CD4-positive, alpha-beta T cell treated with Interleukin-10 for 1 hour (primary cell): ENCODE data around the gene JAG1.

Experiments used
- DNase-seq: peaks from one replicate; pipeline ENCODE4 v3.0.0-alpha.2; 2020

Gene JAG1

DNA sequence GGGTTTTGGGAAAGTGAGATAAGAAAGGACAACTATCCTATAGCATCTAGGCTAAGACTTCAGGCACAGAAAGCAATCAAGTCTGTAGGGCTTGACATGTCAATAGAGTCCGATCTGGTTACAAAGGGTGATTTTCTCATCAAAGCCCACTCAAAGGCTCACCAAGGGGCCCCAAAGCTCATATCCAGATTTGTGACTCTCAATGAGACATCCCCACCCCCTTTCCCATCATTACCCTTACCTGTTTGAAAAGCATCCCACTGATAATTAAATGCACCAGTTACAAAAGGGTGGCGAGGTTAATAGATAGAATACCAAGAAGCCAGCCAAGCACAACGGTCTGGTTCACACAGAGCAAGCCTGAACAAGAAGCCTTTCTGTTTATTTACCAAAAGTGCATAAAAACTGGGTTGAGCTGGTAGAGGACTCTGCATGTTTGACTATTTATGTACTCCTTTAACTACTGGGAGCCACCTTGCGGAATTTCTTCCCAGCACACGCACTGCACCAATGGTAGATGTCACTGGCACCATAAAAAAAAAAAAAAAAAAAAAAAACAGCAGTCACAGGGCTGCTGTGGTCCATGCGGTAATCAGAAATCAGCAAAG, 6.1 kb downstream of the JAG1 start:
- no peak for DNase-seq

- DNase-seq, result no peak
These were observed 6.8 kb downstream of the JAG1 start for GRCh38 chr20:10667077-10667401.

DNA sequence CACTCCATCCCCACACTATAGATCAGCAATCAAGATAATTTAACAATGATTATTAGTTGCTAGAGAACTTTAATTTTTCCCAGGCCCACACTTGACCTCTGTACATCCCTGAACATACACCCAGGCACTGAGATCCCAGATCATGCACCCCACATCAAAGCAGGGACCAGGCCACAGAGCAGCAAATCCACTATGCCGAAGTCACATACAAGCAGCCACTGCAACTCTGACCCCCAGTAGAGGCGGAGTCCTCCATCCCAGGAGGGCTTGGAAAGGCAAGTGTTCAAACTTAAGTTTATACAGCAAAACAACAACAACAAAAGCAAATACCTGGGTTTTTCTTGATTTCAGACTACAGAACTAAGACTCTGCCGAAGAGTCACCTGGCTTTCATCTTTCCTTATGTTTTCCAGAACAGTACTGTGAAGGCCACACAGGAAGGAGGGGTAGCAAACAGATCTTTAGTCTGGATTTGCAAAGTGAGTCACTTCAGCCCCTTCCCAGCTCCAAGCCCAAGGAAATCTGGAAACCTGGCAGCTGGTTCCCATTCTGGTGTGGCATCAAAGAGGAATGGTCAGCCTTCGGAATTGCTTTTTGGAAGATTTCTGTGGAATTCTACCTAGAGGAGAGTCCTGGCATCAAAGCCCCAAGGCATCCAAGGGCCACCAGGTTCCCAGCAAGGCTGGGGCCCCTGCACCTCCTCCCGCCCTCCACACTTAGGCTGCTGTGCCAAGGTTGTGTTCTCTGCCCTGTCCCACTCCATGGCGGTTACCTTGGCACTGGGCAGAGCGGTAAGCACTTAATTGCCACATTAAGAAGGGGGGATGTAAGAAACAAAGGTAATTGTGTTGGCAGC, 7.3 kb downstream of the JAG1 start:
- DNase-seq, result no peak

DNA sequence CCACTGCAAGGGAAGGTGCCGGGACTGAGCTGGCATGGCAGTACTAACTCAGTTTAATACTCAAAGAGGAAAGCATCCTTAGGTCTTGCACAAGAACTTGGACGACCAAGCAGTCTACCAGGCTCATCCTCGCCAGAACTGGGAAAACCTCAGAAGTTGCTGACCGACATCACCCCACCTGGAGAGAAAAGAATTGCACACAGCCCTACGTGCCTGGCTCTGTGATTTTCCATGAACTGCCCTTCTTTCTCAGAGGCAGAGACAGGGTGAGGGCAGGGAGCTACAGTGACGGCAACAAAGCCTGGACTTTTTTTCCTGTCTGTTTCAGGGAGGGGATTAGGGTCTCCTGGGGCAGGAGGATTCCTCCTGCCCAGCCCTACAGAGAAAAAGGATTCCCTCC, 8.0 kb downstream of the JAG1 start:
- DNase-seq, result no peak

DNA sequence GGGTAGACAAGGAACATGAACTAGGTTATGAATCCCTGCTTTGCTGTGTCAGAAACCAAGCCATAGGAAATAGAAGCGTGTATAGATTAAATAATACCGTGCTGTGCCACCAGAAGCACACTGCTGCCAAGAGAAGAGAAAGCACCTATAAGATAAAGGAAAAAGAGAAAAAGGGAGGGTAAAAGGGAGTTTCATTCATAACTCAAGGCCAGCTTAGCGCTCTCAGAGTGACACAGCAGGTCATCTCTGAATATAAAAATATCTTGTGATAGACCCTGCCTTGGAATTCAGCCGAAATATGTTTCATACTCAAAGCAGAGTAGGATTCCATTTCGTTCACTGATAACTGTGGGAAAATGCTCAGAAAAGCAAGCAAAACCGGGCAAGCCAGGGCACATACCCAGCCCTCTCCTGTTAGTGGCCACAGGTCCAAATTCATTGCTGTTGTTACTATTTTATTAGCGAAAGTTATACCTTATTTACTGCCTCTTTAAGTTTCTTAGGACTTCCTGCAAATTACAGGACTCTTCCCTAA, 8.7 kb downstream of the JAG1 start:
- DNase-seq, result no peak

GRCh38 chr20:10663756-10664155, 10.0 kb downstream of the JAG1 start:
- no peak for DNase-seq

GRCh38 chr20:10662661-10663458, 10.9 kb downstream of the JAG1 start:
- no peak for DNase-seq

DNA sequence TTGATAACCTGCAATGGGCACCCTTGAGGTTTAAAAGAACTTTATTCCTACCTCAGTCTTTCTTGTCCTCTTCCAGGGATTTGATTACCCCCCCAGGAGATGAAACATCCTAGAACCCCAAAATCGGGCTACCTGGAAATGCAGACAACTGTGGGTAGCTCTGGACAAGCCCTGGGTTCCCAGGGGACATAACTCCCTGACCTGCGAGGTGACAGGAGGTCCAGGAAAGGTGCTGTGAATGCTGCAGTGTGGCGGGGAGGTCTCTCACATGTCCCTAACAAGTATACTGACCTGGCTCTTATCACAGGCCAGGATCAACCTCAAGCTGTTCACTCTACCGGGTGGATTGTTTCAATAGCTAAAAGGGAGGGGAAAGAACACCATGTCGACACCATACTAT, 11.6 kb downstream of the JAG1 start:
- no peak for DNase-seq

GRCh38 chr20:10661261-10661660, 12.5 kb downstream of the JAG1 start:
- no peak for DNase-seq

- DNase-seq, result no peak
These were observed 13.1 kb downstream of the JAG1 start for GRCh38 chr20:10660661-10661060.

GRCh38 chr20:10659651-10660601, 13.9 kb downstream of the JAG1 start:
- DNase-seq, result no peak

DNA sequence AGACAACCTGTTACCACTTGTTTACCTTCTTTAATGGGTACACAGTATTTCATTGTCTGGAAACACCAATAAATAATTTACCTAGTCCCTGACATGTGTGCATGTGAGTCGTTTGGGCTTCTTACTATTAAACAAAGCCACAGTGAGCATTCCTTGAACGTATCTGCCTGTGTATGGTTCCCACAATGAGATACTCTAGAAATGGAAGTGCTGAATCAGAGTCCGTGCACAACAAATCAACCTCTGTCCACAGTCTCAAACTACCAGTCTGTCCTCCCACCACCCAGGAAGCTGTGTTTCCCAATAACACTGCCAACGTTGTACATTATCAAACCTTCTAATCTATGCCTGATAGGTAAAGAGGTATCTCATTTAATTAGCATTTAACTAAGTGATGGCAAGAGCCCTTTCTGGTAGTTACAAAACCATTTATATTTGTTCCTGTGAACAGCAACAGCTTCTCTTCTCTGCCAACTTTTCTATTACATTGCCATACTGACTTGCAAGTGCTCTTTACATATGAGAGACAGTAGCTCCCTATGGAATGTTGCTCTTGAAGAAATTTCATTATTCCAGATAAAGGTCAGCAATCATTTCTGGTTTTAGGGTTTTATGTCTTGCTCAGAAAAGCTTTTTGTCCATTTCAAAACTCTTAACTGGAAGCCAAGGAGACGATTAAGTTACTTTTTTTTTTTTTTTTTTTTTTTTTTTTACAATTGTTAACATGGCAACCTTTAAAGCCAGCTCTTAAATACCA, 14.7 kb downstream of the JAG1 start:
- DNase-seq, result no peak

DNA sequence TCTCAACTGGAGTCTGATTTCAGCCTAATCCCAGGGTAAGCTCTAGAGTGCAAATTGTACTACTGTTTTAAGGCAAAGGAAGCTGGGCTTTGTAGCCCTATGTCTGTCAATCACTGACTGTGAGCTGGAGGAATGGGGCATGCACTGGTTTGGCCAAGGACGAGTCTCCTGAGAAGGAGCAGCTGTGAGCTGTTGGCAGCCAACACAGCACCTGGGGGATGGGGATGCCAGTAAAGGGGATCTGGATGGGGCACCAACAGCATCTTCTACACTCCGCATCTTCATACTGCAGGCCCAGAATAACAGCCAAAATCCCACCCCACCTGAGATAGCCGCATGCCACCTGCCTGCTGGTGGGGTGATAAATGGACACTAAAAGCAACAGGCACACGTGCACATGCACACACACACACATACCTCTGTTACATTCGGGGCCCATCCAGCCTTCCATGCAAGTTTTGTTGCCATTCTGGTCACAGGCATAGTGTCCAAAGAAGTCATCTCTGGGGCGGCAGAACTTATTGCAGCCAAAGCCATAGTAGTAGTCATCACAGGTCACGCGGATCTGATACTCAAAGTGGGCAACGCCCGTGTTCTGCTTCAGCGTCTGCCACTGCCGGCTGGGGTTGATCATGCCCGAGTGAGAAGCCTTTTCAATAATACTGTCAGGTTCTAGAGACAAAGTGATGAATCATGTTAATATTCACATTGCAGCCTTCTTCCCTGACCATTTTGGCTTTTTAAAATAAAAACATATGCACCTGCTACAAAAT, 15.6 kb downstream of the JAG1 start:
- no peak for DNase-seq

- DNase-seq, result no peak
These were observed 16.3 kb downstream of the JAG1 start for GRCh38 chr20:10657453-10657852.

GRCh38 chr20:10655720-10656669, 17.8 kb downstream of the JAG1 start:
- DNase-seq, result no peak

GRCh38 chr20:10654630-10655029, 19.2 kb downstream of the JAG1 start:
- no peak for DNase-seq

DNA sequence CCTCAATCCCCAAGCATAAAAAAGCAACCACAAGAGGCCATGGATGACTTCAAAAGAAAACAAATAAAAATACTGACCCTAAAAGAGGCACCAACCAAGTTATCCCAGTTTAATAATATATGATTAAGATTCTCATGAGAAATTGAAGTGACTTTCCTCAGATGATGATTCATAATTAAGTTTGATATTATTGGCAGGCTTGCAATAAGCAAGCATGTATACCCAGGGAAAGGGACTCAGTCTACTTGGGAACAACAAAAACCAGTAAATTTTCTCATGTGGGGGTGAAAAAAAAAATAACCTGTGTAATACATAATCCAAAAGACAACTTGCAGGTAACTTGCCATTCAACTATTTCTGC, 19.6 kb downstream of the JAG1 start:
- no peak for DNase-seq

GRCh38 chr20:10653599-10654249, 20.1 kb downstream of the JAG1 start:
- DNase-seq, result no peak

- DNase-seq, result no peak
These were observed 21.0 kb downstream of the JAG1 start for GRCh38 chr20:10652660-10653261.
